ENCODE measurements around the gene MNX1.

Gene MNX1

DNA sequence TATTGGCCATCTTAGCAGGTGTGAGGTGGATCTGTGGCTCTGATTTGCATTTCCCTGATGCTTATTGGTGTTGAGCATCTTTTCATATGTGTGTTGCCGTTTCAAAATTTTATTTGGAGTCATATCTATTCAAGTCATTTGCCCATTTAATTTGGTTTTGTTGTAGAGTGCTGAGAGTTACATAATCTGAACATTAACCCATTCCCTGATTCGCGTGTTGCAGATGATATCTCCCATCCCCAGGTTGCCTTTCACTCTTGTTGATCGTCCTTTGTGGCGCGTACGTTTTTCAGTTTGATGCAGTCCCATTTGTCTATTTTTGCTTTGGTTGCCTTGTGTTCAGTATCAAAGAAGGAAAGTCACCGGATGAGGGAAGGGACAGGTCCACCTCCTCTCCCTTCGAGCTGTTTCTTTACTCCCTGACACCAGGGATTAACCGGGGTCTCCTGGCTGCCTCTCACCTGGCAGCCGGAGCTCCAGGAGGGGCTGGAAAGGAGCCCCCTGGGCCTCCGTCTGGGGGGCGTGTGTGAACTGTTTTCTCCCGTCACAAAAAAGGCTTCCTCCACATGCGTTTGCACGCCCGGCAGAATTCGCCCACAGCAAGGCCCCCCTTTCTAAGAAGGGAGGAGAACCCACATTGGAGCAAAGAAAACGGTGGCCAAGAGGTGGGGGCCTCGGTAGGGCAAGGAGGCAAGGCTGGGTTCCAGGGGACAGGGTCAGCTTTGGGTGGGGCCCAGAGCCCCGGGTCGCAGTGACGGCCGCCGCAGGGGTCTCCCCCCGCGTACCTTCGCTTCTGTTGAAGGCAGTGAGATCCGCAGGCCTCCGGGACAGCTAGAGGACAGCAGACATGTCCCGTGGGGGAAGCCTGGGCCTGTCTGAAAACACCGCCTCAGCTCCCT, 8.3 kb downstream of the MNX1 start:
- DNase-seq: no peak

- no peak for DNase-seq
Observed at GRCh38 chr7:157000741-157001653, 9.5 kb downstream of the MNX1 start.

DNA sequence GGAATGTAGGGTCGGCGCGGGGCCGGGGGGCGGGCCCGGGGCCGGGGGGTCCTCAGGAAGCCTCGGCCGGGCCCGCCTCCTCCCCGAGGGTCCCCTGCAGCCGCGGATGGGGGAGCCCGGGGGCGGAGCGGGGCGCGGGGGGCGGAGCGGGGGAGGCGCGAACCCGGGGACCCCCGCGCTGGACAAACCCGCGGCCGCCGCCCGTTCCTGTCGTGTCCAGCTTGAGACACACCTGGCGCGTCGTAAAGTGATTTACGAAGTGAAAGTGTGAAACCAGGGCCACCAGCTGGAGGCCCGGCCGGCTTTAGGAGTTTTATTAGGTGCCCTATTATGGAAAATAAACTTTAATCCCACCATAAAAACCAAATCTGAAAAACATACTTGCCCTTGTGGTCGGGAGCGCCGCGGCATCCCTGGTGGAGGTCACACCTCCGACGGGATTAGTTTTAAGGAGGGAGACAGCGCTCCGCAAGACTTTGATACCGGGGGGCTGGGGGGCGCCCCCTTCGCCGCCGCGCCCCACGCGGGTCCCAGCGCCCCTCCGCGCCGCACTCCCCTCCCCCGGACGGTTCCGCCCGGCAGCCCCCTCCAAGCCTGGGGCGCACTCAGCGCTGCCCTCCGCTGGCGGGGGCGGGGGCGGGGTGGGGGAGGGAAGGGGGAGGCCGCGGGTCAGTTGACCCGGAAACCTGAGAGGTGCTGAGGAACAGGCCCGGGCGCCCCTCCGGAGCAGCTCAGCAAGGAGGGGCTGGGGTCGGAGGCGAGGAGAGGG, 10.3 kb downstream of the MNX1 start:
- DNase-seq: peak; percentile 68

DNA sequence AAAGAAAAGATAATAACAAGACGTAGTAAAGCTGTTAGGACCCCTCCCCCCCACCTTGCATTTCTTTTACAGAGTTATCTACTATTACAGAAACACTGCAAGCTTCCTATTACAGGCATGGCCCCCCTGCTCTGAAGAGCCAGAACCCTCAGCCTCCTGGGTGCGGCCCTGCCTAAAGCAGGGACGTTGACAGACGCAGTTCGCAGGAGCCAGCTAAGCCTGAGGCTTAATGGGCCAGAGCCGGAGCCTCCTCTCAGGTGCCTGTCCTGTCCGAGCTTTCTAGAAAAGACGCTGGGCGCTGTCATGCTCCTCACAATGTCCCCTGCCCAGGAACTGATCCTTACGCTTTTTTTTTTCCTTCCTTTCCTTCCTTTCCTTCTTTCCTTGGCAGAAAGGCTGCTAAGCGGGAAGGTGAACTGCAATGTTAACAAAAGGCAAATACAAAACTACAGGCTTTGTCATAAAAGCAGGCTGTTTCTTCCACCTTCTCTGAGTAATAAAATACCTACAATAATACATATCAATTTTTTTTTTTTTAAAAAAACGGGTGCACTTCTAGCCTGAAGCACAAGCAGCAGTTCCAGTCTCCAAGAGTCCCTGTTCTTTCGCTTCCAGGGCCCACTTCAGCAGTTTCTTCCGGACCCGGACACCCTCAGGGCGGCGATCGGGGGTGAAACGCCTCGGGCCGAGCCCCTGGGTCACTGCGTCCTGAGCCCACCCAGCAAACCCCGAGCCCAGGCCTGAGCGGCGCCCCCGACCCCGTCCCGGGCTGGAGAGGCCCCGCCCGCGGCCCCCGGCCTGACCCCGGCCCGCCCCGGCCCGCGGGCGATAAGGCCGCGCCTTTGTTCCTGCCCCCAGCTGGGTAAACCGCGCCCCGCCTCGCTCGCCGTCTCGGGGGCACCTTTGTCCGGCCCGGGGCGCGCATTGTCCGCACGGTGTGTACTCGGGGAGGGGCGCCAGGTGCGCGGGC, 11.2 kb downstream of the MNX1 start:
- peak; percentile 68 for DNase-seq

DNA sequence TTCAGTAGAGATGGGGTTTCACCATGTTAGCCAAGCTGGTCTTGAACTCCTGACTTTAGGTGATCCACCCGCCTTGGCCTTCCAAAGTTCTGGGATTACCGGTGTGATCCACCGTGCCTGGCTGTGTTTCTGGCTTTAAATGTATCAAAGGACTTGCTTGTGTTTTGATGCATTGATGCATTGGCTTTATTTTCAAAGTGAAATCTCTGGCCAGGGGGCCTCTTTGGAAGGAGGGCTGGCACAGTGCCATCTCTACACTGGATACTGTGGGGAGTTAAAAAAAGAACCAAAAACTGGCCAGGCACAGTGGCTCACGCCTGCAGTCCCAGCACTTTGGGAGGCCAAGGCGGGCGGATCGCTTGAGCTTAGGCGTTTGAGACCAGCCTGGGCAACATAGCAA, 16.0 kb downstream of the MNX1 start:
- DNase-seq: no peak

GRCh38 chr7:156993925-156994235, 16.6 kb downstream of the MNX1 start:
- no peak for DNase-seq

- peak; percentile 53 for DNase-seq
Observed at GRCh38 chr7:156993021-156993924, 17.2 kb downstream of the MNX1 start.

GRCh38 chr7:156989766-156990535, 20.5 kb downstream of the MNX1 start:
- DNase-seq: no peak

GRCh38 chr7:156988343-156989185, 21.9 kb downstream of the MNX1 start:
- DNase-seq: no peak

DNA sequence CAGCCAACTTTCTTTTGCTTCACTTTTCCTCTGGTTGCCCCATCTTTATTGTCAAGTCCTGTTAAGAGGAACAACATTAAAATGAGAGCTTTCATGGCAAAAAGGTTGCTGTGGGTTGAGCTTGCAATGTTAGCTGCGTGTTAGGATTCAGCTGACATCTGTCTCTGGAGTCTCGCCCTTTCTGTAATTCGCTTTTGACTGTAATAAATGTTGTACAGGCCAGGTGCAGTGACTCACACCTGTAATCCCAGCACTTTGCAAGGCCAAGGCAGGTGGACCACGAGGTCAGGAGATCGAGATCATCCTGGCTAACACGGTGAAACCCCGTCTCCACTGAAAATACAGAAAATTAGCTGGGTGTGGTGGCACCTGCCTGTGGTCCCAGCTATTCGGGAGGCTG, 24.1 kb downstream of the MNX1 start:
- no peak for DNase-seq

- no peak for DNase-seq
Observed at GRCh38 chr7:156985101-156985992, 25.1 kb downstream of the MNX1 start.

GRCh38 chr7:156984174-156984891, 26.1 kb downstream of the MNX1 start:
- DNase-seq: no peak

GRCh38 chr7:156979711-156980110, 30.8 kb downstream of the MNX1 start:
- DNase-seq: no peak

GRCh38 chr7:156979007-156979606, 31.4 kb downstream of the MNX1 start:
- DNase-seq: no peak

DNA sequence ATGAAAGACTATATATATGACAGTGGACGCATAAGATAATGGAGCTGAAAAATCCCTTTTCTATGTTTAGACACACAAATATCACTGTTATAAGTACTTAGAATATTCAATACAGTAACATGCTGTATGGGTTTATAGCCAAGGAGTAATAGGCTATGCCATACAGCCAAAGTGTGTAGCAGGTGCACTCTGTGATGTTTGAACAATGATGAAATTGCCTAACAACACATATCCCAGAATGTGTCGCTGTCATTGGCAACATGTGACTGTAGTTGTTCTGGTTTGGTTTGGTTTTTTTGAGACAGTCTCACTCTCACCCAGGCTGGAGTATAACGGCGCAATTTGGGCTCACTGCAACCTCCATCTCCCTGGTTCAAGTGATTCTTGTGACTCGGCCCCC, 34.8 kb downstream of the MNX1 start:
- no peak for DNase-seq

- DNase-seq: peak; percentile 4
Observed at GRCh38 chr7:156969972-156970420, 40.5 kb downstream of the MNX1 start.

DNA sequence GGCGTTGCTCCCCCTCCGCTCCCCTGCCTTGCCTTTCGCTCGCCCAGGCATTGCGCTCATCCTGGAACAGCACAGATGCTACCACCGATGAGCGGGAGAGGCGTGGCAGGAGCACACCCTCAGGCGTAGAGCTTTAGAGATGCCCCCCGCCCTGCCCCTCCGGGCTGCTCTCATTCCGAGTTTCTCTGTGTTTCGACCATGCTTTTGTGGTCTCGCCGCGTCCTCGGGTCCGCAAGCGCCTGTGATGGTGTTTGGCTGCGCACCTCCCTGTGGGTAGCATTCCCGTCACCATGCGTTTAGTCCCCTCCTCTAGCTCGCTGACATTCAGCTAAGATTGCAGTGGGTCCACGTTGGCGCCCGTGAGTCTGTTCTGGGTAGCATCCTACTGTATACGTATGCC, 42.3 kb downstream of the MNX1 start:
- DNase-seq: no peak

Measured in NCI-H146 (cell line).